HCT116 (cell line): ENCODE data around the gene MACF1. TPM values are rescaled to one million over a fixed set of nuclear protein-coding genes. Genes with fewer than 3 reads are reported as not detected.

Source experiments
- ATAC-seq: fragments of 200-7000 bp; cut with Tn5 transposase; 2 replicates; pipeline ENCODE4 v1.9.1; 2020; ENCODE audit warnings: mild to moderate bottlenecking, moderate library complexity
- BruUV-seq: library from RNA; stranded (reverse); fragments of 400-500 nt; replicated peaks from 2 replicates; lab custom pipeline; 2021; lab: Mats Ljungman, UMichigan
- CTCF ChIA-PET: fragments of 300-600 bp; sonication (Branson Sonifier 250); formaldehyde crosslinking; loops from one replicate; lab custom pipeline; 2021; ENCODE audit warnings: antibody characterized with exemption; lab: Charles Lee
- POLR2A ChIA-PET: fragments of 300-600, 350-600 bp; sonication (Branson Sonifier 250); formaldehyde crosslinking; loops from one replicate; lab custom pipeline; 2021; ENCODE audit warnings: antibody characterized with exemption; lab: Charles Lee
- RAD21 ChIA-PET, 2 experiments: fragments of 300-600 bp; sonication (Branson Sonifier 250); formaldehyde crosslinking; loops; one replicate each; lab custom pipeline; 2023; ENCODE audit warnings: low total read pairs in 2 of 2; ENCODE audit not compliant: uncharacterized antibody in 2 of 2, unreplicated experiment in 2 of 2, low non-redundant PET in 1 of 2; lab: Charles Lee
- DNase-seq: peaks from one replicate; pipeline ENCODE4 v3.0.0-alpha.2; 2010; ENCODE audit warnings: low read depth, low spot score
- H2AFZ ChIP-seq: fragments of 200-600 bp; shearing (Covaris generic), sonication (generic); 2 replicates; pipeline ENCODE4 v1.6.1; 2017; ENCODE audit warnings: low read depth, mixed run types, mixed read lengths, antibody characterized with exemption, low read length; ENCODE audit not compliant: poor library complexity, severe bottlenecking
- H3K27ac ChIP-seq: 2 replicates; pipeline ENCODE4 v1.5.1; 2012; ENCODE audit warnings: low read depth, low read length
- H3K27me3 ChIP-seq: fragments of 200-600 bp; sonication (generic); 2 replicates; pipeline ENCODE4 v1.6.1; 2016; ENCODE audit warnings: mixed run types, low read length, mixed read lengths; ENCODE audit not compliant: insufficient read depth
- H3K36me3 ChIP-seq, 2 experiments: fragments of 200-500 bp in 1 of 2; fragments of 200-600 bp in 1 of 2; sonication (Bioruptor generic) in 1 of 2; sonication (generic) in 1 of 2; 2 replicates each; pipeline versions ENCODE4 v1.5.1 to v1.6.1; 2014 to 2016; ENCODE audit warnings: low read length in 2 of 2, inconsistent platforms in 1 of 2, mixed read lengths in 1 of 2, mixed run types in 1 of 2; ENCODE audit not compliant: insufficient read depth in 2 of 2, control insufficient read depth in 1 of 2
- H3K4me1 ChIP-seq, 2 experiments: fragments of 200-600 bp in 1 of 2; sonication (generic) in 1 of 2; 2 replicates each; pipeline versions ENCODE4 v1.5.1 to v1.6.1; 2012 to 2017; ENCODE audit warnings: low read length in 2 of 2, inconsistent platforms in 1 of 2, mild to moderate bottlenecking in 1 of 2, mixed read lengths in 1 of 2, mixed run types in 1 of 2, moderate library complexity in 1 of 2; ENCODE audit not compliant: insufficient read depth in 2 of 2, control insufficient read depth in 1 of 2
- H3K4me2 ChIP-seq: fragments of 200-600 bp; sonication (generic); 2 replicates; pipeline ENCODE4 v1.6.1; 2017; ENCODE audit warnings: mixed run types, low read length, mixed read lengths
- H3K4me3 ChIP-seq, 2 experiments: fragments of 200-600 bp in 1 of 2; sonication (generic) in 1 of 2; replicated peaks in 1 of 2; 2 replicates each; pipeline ENCODE4 v1.5.1; 2011 to 2016; ENCODE audit warnings: low read length in 2 of 2, control low read depth in 1 of 2, low read depth in 1 of 2, mild to moderate bottlenecking in 1 of 2, mixed read lengths in 1 of 2, mixed run types in 1 of 2
- H3K79me2 ChIP-seq: fragments of 200-600 bp; sonication (generic); 2 replicates; pipeline ENCODE4 v1.6.1; 2017; ENCODE audit warnings: mild to moderate bottlenecking, mixed run types, low read length, moderate library complexity, mixed read lengths; ENCODE audit not compliant: insufficient read depth
- H3K9ac ChIP-seq: fragments of 200-600 bp; sonication (generic); 2 replicates; pipeline ENCODE4 v1.6.1; 2016; ENCODE audit warnings: low read length, mixed read lengths
- H3K9me2 ChIP-seq: fragments of 200-600 bp; sonication (generic), shearing (Covaris generic); 2 replicates; pipeline ENCODE4 v1.6.1; 2017; ENCODE audit warnings: mixed run types, mild to moderate bottlenecking, moderate library complexity; ENCODE audit not compliant: insufficient read depth
- H3K9me3 ChIP-seq, 2 experiments: fragments of 200-500 bp in 1 of 2; fragments of 200-600 bp in 1 of 2; sonication (Bioruptor generic) in 1 of 2; sonication (generic) in 1 of 2; 2 replicates each; pipeline ENCODE4 v1.6.1; 2014 to 2017; ENCODE audit warnings: low read length in 2 of 2, mixed read lengths in 2 of 2, inconsistent platforms in 1 of 2, low read depth in 1 of 2, mild to moderate bottlenecking in 1 of 2, mixed run types in 1 of 2, moderate library complexity in 1 of 2; ENCODE audit not compliant: control insufficient read depth in 1 of 2, insufficient read depth in 1 of 2
- H4K20me1 ChIP-seq: fragments of 200-600 bp; sonication (generic), shearing (Covaris generic); 2 replicates; pipeline ENCODE4 v1.6.1; 2017; ENCODE audit warnings: mixed run types, mild to moderate bottlenecking, moderate library complexity; ENCODE audit not compliant: insufficient read depth
- CTCF ChIP-seq, 3 experiments: fragments of 200-600 bp in 1 of 3; sonication (generic) in 1 of 3; IDR thresholded peaks in 2 of 3; conservative IDR thresholded peaks in 1 of 3; 2 replicates each; pipeline ENCODE4 v1.5.1; 2012 to 2017; ENCODE audit warnings: low read depth in 2 of 3, low read length in 2 of 3, antibody characterized with exemption in 1 of 3, borderline replicate concordance in 1 of 3, control low read depth in 1 of 3, mild to moderate bottlenecking in 1 of 3, mixed read lengths in 1 of 3, mixed run types in 1 of 3, moderate library complexity in 1 of 3; ENCODE audit not compliant: insufficient read depth in 1 of 3
- EZH2phosphoT487 ChIP-seq: fragments of 200-600 bp; IDR thresholded peaks from 2 replicates; pipeline ENCODE4 v1.6.1; 2018; ENCODE audit warnings: antibody characterized with exemption, borderline replicate concordance
- JUND ChIP-seq: IDR thresholded peaks from 2 replicates; pipeline ENCODE4 v1.6.1; 2012
- RAD21 ChIP-seq: IDR thresholded peaks from 2 replicates; pipeline ENCODE4 v1.6.1; 2012; ENCODE audit warnings: low read depth, mild to moderate bottlenecking
- REST ChIP-seq: IDR thresholded peaks from 2 replicates; pipeline ENCODE4 v1.6.1; 2012; ENCODE audit warnings: low read depth
- TCF7L2 ChIP-seq: IDR thresholded peaks from 2 replicates; pipeline ENCODE4 v1.7.0; 2011; ENCODE audit warnings: borderline replicate concordance, inconsistent platforms; ENCODE audit not compliant: insufficient read depth, insufficient read length; ENCODE audit errors: extremely low read depth
- intact Hi-C: fragments of 100-400 bp; cut with micrococcal nuclease; formaldehyde crosslinking; loops from 2 replicates; pipeline ENCODE4 v1.10.0; 2022
- total RNA-seq: library from RNA; stranded (reverse); gene quantifications from one replicate; pipeline ENCODE4 v1.2.1, GENCODE V29; 2021; ENCODE audit not compliant: unreplicated experiment

Gene MACF1
- total RNA-seq, 1 experiment from 2014 or later, result 146 TPM

GRCh38 chr1:39258146-39258924 is 53.8 kb downstream of the MACF1 start:
- ChIA-PET CTCF (interaction anchor here (0.7 to 3.2 kb wide), 28 partner anchors 8 to 394 kb away, joined by 3 to 55 read pairs (median 5); no protein-coding TSS in a partner anchor), POLR2A (interaction anchor here (1.3 kb wide), 1 partner anchor 66 kb away, joined by 4 read pairs; no protein-coding TSS in a partner anchor), RAD21 (interaction anchor here (0.8 to 1.4 kb wide), 7 partner anchors 64 to 160 kb away, joined by 3 to 11 read pairs (median 5); no protein-coding TSS in a partner anchor)
- H3K27me3 ChIP-seq, result no peaks in the 10 kb centered on the region
- H3K4me2 ChIP-seq, result no peak overlapping the region
- H3K79me2 ChIP-seq, result no peaks in the 10 kb centered on the region
- intact Hi-C loops, result loop anchor here (1.0 to 2.0 kb wide), 5 partner anchors 66 to 280 kb away; no protein-coding TSS in a partner anchor
- ATAC-seq, result peak; percentile 90
- H3K4me3 ChIP-seq, result no peak overlapping the region
- H3K36me3 ChIP-seq, result no peaks in the 10 kb centered on the region
- no peak overlapping the region for H2AFZ ChIP-seq
- no peaks in the 10 kb centered on the region for H3K9me2 ChIP-seq
- peak; percentile 98 for TF ChIP-seq RAD21
- TF ChIP-seq REST, result no peak
- TF ChIP-seq TCF7L2, result no peak
- peak; percentile 84 to 92 (median 92) for TF ChIP-seq CTCF (IDR thresholded peaks at IDR 0.05 in 2 of 3, conservative IDR thresholded peaks at IDR 0.05 in 1 of 3; ENCODE audit: borderline replicate concordance in 1 of 3, insufficient read depth in 1 of 3, low read depth in 2 of 3, low read length in 2 of 3)
- TF ChIP-seq JUND, result no peak
- no peak for TF ChIP-seq EZH2phosphoT487
- TF ChIP-seq, all 23 proteins: peak for 2
- Histone ChIP-seq H3K9me3 (no peaks in the 10 kb centered on the region), H3K9ac (no peak overlapping the region), H3K4me1 (peaks cover 0 to 3% of the 10 kb centered on the region in 2 experiments; a peak in 1 of 4 replicates), H4K20me1 (no peaks in the 10 kb centered on the region), H3K27ac (no peak overlapping the region)
- peak; percentile 55 for DNase-seq
- BruUV-seq, result no TSS peak
